ENCODE data around the gene MTFMT.

MTFMT gene

DNA sequence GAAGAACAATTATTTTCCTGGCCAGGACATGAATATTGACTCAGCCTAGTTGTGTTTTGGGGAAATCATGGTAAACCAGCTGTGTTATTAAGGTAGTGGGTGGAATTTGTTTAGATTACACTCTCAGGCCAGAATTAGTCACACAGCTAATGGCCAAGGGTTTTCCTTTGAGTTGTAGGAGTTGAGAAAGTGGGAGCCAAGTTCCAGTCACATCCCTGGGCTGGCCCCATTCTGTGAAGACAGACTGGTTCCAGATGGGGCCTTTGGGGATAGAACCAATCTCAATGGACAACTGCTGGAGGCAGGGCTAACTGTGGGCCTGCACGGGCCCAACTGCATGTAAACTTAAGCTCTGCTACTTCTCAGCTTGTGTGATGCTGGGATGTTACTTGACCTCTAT is 39.7 kb upstream of the MTFMT start:
- H4K20me1 ChIP-seq (ENCODE audit: insufficient read depth): no peaks in the 10 kb centered on the region
- H3K4me2 ChIP-seq: no peak overlapping the region
- H3K27ac ChIP-seq: no peak overlapping the region
- no peak for TF ChIP-seq CTCF (conservative IDR thresholded peaks at IDR 0.05; ENCODE audit: low read depth, low read length)
- no peak overlapping the region for H3K9ac ChIP-seq
- peaks cover 5% of the 10 kb centered on the region for H3K27me3 ChIP-seq (ENCODE audit: insufficient read depth, low read depth)
- H3K36me3 ChIP-seq (ENCODE audit: insufficient read depth): no peaks in the 10 kb centered on the region
- no peak overlapping the region for H3K4me3 ChIP-seq (IDR thresholded peaks at IDR 0.05; ENCODE audit: insufficient read depth, low read depth, low read length)
- no peaks in the 10 kb centered on the region for H3K79me2 ChIP-seq (ENCODE audit: insufficient read depth, low read depth)
- H3K4me1 ChIP-seq (ENCODE audit: low read depth, poor library complexity, severe bottlenecking): no peaks in the 10 kb centered on the region
- no peak overlapping the region for H2AFZ ChIP-seq (ENCODE audit: low read depth)

DNA sequence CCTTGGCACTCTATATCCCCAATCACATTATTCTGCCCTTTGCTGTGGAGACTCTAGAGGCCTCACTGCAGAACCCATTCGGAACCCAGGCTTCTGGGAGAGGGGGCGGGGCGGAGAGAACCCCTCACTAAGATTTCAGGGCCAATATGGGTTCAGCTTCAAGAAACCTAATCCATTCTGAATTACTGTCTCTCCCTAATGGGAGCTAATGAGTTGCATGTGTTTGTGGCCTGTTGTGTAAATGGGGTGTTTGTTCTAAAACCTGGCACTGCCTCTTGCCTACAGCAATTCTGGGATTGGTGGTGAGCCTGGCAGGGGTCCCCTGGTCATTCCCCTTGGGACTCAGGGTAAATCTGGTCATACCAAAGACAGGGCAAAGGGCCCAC is 39.0 kb upstream of the MTFMT start:
- Histone ChIP-seq H3K27ac (no peak overlapping the region), H3K9ac (no peak overlapping the region), H2AFZ (ENCODE audit: low read depth) (no peak overlapping the region), H4K20me1 (ENCODE audit: insufficient read depth) (no peaks in the 10 kb centered on the region), H3K4me1 (ENCODE audit: low read depth, poor library complexity, severe bottlenecking) (no peaks in the 10 kb centered on the region), H3K27me3 (ENCODE audit: insufficient read depth, low read depth) (peaks cover 5% of the 10 kb centered on the region), H3K79me2 (ENCODE audit: insufficient read depth, low read depth) (no peaks in the 10 kb centered on the region), H3K4me2 (no peak overlapping the region), H3K4me3 (IDR thresholded peaks at IDR 0.05; ENCODE audit: insufficient read depth, low read depth, low read length) (no peak overlapping the region), H3K36me3 (ENCODE audit: insufficient read depth) (no peaks in the 10 kb centered on the region)
- TF ChIP-seq CTCF (conservative IDR thresholded peaks at IDR 0.05; ENCODE audit: low read depth, low read length): no peak

- no peak within 1 kb of the TSS for H3K4me3 ChIP-seq (IDR thresholded peaks at IDR 0.05; ENCODE audit: insufficient read depth, low read depth, low read length)
- H2AFZ ChIP-seq (ENCODE audit: low read depth): no peak within 1 kb of the TSS
- H3K27ac ChIP-seq: no peak within 1 kb of the TSS
- H3K36me3 ChIP-seq (ENCODE audit: insufficient read depth): no peaks in the 10 kb centered on the region
- no peak within 1 kb of the TSS for H3K9ac ChIP-seq
- TF ChIP-seq CTCF (conservative IDR thresholded peaks at IDR 0.05; ENCODE audit: low read depth, low read length): no peak
- no peaks in the 10 kb centered on the region for H3K4me1 ChIP-seq (ENCODE audit: low read depth, poor library complexity, severe bottlenecking)
- no peak within 1 kb of the TSS for H3K4me2 ChIP-seq
- H4K20me1 ChIP-seq (ENCODE audit: insufficient read depth): no peaks in the 10 kb centered on the region
- no peaks in the 10 kb centered on the region for H3K79me2 ChIP-seq (ENCODE audit: insufficient read depth, low read depth)
- peaks cover 5% of the 10 kb centered on the region for H3K27me3 ChIP-seq (ENCODE audit: insufficient read depth, low read depth)
These were observed 38.4 kb upstream of the MTFMT start, which contains the start of gene RASL12 for GRCh38 chr15:65067645-65068402. RASL12 (minus strand) TSS chr15:65067991; CDS start chr15:65067835, 156 bp downstream.

DNA sequence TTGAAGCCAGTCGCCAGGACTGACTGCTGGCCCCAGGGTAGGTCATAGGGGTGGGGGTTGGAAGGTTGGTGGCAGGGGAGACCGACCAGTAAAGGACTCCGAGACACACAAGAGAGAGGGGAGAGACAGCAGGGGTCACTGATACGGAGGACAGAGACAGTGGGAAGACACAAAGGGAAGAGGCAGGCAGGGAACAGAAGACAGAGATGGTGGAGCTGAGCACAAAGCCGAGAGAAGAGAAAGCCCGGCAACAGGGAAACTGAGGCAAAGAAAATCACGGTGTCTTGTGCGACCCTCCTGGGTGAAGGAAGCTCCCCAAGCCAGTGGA is 37.8 kb upstream of the MTFMT start:
- Histone ChIP-seq H3K36me3 (ENCODE audit: insufficient read depth) (no peaks in the 10 kb centered on the region), H3K79me2 (ENCODE audit: insufficient read depth, low read depth) (no peaks in the 10 kb centered on the region), H3K27ac (no peak overlapping the region), H3K9ac (no peak overlapping the region), H2AFZ (ENCODE audit: low read depth) (no peak overlapping the region), H3K4me1 (ENCODE audit: low read depth, poor library complexity, severe bottlenecking) (no peaks in the 10 kb centered on the region), H3K4me3 (IDR thresholded peaks at IDR 0.05; ENCODE audit: insufficient read depth, low read depth, low read length) (no peak overlapping the region), H3K27me3 (ENCODE audit: insufficient read depth, low read depth) (peaks cover 5% of the 10 kb centered on the region), H3K4me2 (no peak overlapping the region), H4K20me1 (ENCODE audit: insufficient read depth) (no peaks in the 10 kb centered on the region)
- TF ChIP-seq CTCF (conservative IDR thresholded peaks at IDR 0.05; ENCODE audit: low read depth, low read length): no peak
